ENCODE measurements around the gene PARVA. TPM values are rescaled to one million over a fixed set of nuclear protein-coding genes. Genes with fewer than 3 reads are reported as not detected.

The PARVA gene
- total and polyA plus RNA-seq, 2 donors from 2014 or later: 25.1 to 80.3 TPM

- Histone ChIP-seq H3K9ac (ENCODE audit: low read length in 3 of 3) (no peak overlapping the region), H3K4me1 (ENCODE audit: control insufficient read depth in 2 of 3, insufficient read depth in 2 of 3, low read depth in 1 of 3, low read length in 3 of 3) (no peaks in the 10 kb centered on the region), H3K27ac (ENCODE audit: low read depth in 2 of 2, low read length in 2 of 2) (no peak overlapping the region), H3K27me3 (ENCODE audit: control insufficient read depth, insufficient read depth, low read length) (no peaks in the 10 kb centered on the region), H3K9me3 (ENCODE audit: control insufficient read depth in 2 of 3, insufficient read depth in 1 of 3, low read length in 3 of 3) (no peaks in the 10 kb centered on the region), H3K4me3 (ENCODE audit: low read length in 3 of 3) (no peak overlapping the region), H3K36me3 (ENCODE audit: control insufficient read depth in 2 of 3, insufficient read depth in 3 of 3, low read length in 3 of 3) (peaks cover 0 to 7% (median 4%) of the 10 kb centered on the region in 3 donors)
- intact Hi-C loops (cut with DNase I): no loop called here
- TF ChIP-seq, protein P1, sequence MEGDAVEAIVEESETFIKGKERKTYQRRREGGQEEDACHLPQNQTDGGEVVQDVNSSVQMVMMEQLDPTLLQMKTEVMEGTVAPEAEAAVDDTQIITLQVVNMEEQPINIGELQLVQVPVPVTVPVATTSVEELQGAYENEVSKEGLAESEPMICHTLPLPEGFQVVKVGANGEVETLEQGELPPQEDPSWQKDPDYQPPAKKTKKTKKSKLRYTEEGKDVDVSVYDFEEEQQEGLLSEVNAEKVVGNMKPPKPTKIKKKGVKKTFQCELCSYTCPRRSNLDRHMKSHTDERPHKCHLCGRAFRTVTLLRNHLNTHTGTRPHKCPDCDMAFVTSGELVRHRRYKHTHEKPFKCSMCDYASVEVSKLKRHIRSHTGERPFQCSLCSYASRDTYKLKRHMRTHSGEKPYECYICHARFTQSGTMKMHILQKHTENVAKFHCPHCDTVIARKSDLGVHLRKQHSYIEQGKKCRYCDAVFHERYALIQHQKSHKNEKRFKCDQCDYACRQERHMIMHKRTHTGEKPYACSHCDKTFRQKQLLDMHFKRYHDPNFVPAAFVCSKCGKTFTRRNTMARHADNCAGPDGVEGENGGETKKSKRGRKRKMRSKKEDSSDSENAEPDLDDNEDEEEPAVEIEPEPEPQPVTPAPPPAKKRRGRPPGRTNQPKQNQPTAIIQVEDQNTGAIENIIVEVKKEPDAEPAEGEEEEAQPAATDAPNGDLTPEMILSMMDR (IDR thresholded peaks at IDR 0.05; ENCODE audit: borderline replicate concordance, extremely low read depth, insufficient read depth): no peak
- no peak for DNase-seq
- no peak for FAIRE-seq
These were observed 139.2 kb downstream of the PARVA start for GRCh38 chr11:12516387-12517105.

DNA sequence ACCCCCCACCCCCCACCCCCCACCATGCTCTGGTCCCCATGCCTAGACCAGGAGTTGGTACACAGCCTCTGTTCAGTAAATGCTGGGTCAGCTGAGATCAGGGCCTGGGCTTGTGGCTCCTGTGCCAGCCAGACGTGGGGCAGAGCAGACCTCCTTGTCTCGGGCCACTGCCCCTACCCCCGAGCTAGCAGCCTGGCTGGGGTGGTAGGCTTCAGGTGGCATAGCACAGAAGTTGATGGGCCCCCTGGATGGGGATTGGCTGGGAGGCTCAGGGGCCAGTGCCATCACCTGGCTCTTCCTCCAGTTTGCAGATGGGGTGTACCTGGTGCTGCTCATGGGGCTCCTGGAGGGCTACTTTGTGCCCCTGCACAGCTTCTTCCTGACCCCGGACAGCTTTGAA, 139.9 kb downstream of the PARVA start:
- Histone ChIP-seq H3K27me3 (ENCODE audit: control insufficient read depth, insufficient read depth, low read length) (no peaks in the 10 kb centered on the region), H3K9ac (ENCODE audit: low read length in 3 of 3) (no peak overlapping the region), H3K4me3 (ENCODE audit: low read length in 3 of 3) (no peak overlapping the region), H3K27ac (ENCODE audit: low read depth in 2 of 2, low read length in 2 of 2) (no peak overlapping the region), H3K4me1 (ENCODE audit: control insufficient read depth in 2 of 3, insufficient read depth in 2 of 3, low read depth in 1 of 3, low read length in 3 of 3) (no peaks in the 10 kb centered on the region), H3K36me3 (ENCODE audit: control insufficient read depth in 2 of 3, insufficient read depth in 3 of 3, low read length in 3 of 3) (peaks cover 0 to 7% (median 4%) of the 10 kb centered on the region in 3 donors), H3K9me3 (ENCODE audit: control insufficient read depth in 2 of 3, insufficient read depth in 1 of 3, low read length in 3 of 3) (no peaks in the 10 kb centered on the region)
- TF ChIP-seq, protein P1 (IDR thresholded peaks at IDR 0.05; ENCODE audit: borderline replicate concordance, extremely low read depth, insufficient read depth): no peak
- no peak for DNase-seq
- FAIRE-seq: no peak
- intact Hi-C loops (cut with DNase I): no loop called here

GRCh38 chr11:12517741-12518140, 140.4 kb downstream of the PARVA start:
- Histone ChIP-seq H3K4me3 (ENCODE audit: low read length in 3 of 3) (no peak overlapping the region), H3K9ac (ENCODE audit: low read length in 3 of 3) (no peak overlapping the region), H3K36me3 (ENCODE audit: control insufficient read depth in 2 of 3, insufficient read depth in 3 of 3, low read length in 3 of 3) (peaks cover 0 to 7% (median 4%) of the 10 kb centered on the region in 3 donors), H3K4me1 (ENCODE audit: control insufficient read depth in 2 of 3, insufficient read depth in 2 of 3, low read depth in 1 of 3, low read length in 3 of 3) (no peaks in the 10 kb centered on the region), H3K27ac (ENCODE audit: low read depth in 2 of 2, low read length in 2 of 2) (no peak overlapping the region), H3K27me3 (ENCODE audit: control insufficient read depth, insufficient read depth, low read length) (no peaks in the 10 kb centered on the region), H3K9me3 (ENCODE audit: control insufficient read depth in 2 of 3, insufficient read depth in 1 of 3, low read length in 3 of 3) (no peaks in the 10 kb centered on the region)
- TF ChIP-seq, protein P1 (IDR thresholded peaks at IDR 0.05; ENCODE audit: borderline replicate concordance, extremely low read depth, insufficient read depth): no peak
- intact Hi-C loops (cut with DNase I): no loop called here
- DNase-seq (no peak), FAIRE-seq (no peak)

All from kidney (tissue), 14 donors.